HL-60 (cell line): ENCODE data around the gene ISG15.

ENCODE experiments used
- CTCF ChIP-seq: IDR thresholded peaks from one replicate; pipeline ENCODE4 v1.5.1; 2011; ENCODE audit warnings: low read length, control low read depth, inconsistent platforms; ENCODE audit not compliant: insufficient read depth
- POLR2AphosphoS5 ChIP-seq: IDR thresholded peaks from 2 replicates; pipeline ENCODE4 v1.6.1; 2012; ENCODE audit warnings: low read depth
- REST ChIP-seq: IDR thresholded peaks from 2 replicates; pipeline ENCODE4 v1.6.1; 2012; ENCODE audit warnings: low read depth; ENCODE audit not compliant: insufficient replicate concordance

- TF ChIP-seq CTCF (no peak), REST (no peak), POLR2AphosphoS5 (no peak)
These were observed 39.7 kb downstream of the ISG15 start for GRCh38 chr1:1053022-1053421.
